HG03432 (cell line): ENCODE results near the gene NET1.

Experiments
- ATAC-seq: cut with Tn5 transposase; IDR thresholded peaks from one replicate; pipeline ENCODE4 v1.9.1; 2021; ENCODE audit warnings: mild to moderate bottlenecking, moderate library complexity; ENCODE audit not compliant: unreplicated experiment

NET1 gene

DNA sequence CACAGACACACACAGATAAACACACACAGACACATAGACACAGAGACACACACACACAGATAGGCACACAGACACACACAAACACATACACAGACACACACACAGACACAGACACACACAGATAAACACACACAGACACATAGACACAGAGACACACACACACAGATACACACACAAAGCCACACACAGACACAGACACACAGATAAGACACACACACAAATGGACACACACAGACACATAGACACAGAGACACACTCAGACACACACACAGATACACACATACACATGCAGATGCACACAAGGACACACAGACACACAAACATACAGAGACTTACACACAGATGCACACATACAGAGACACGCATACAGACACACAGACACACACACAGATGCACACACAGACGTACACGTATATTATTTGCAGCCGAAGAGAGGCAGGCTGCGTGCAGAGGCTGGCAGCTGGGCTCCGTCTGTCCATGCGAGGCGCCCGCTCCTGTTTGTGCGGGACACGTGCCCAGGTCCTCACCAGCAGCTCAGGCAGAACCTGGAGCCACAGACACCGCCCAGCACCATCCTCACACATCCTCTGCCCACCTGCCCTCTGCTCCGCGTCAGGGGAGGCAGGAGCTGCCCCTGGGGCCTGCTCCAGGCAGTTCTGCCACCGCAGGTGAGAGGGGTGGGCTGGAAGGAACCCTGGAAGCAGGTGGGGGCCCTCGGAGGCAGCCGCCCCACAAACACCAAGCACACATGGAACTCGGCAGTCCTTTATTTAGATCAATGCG lies 85.8 kb downstream of the NET1 start:
- no peak for ATAC-seq

DNA sequence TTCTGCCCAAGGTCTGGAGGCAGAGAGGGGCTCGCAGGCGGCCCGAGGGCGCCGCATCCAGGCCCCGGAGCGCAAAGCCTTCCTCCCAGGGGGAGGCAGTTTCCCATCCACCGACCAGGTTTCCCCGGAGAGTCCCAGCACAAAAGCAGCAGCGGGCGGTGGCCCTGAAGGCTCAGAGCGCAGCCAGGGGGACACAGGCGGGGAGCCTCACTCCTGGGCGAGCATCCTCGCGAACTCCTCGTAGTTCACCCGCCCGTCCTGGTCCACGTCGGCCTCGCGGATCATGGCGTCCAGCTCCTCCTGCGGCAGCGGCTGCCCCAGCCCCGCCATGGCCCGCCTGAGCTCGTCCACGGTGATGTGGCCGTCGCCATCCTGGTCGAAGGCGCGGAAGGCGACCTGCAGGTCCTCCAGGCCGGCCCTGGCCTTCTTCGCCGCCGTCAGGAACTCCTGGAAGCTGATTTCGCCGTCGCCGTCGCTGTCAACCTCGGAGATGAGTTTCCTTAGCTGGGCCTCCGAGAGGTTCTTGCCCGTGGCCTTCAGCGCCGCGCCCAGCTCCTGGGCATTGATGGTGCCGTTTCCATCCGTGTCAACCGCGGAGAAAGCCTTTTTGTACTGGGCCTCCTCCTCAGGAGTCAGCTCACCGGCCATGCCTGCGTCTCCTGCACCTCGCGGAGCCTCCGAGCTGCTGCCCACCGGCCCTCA lies 86.6 kb downstream of the NET1 start:
- no peak for ATAC-seq

DNA sequence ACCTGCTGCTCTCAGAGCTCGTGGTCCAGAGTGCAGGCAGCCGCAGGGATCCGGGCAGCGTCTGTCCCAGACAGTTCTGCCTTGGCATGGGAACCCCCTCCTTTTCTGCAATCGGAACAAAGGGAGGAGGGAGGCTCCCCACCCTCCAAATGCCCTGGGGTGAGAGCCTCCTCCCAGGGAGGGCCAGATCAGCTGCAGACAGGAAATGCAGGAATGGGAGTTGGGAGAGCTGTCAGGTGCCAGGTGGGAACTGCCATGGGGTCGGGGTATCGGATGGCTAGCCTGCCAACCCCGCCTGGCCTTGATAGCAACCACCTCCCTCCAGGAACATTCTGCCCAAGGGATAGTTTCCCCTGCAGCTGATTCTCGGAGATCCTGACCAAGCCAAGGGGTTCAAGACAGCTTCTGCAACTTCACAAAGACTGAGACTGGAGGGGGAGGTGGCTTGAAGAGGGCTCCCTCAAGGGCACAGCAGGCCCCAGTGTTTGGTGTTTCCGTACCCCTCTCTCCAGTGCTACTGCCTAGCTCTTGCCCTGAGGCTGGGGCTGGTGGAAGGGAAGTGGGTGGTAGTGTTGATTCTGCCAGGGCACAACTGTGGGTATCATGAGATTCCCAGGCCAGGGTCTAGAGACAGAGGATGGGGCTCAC lies 87.3 kb downstream of the NET1 start, which contains the start of gene CALML5:
Gene CALML5 (minus strand): TSS at position 78 of the 648 bp plus-strand sequence. CDS start 132 bp downstream, outside the sequence.
- no peak for ATAC-seq

DNA sequence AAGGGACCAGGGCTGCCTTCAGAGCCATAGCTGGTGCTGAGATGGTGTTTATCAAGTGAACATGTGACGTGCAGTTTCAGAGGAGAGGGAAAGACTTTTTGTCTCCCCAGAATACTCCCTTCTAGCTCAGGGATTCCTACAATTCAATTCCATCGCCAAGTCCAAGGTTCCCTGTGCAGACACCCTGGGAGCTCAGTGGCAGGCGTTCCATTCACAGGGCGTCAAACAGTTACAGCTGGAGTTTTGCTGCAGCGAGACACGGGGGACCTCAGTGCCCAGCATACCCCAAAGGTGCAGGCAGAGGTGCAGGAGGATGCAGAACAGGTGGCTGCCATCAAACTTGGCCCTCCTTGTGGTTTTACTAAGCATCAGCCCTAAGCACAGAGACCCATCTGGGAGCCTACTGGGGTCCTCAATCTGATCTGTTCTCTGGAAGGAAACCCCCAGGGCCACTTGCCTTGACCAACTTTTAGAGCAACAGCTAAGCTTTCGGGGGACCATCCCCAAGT lies 87.9 kb downstream of the NET1 start:
- no peak for ATAC-seq

DNA sequence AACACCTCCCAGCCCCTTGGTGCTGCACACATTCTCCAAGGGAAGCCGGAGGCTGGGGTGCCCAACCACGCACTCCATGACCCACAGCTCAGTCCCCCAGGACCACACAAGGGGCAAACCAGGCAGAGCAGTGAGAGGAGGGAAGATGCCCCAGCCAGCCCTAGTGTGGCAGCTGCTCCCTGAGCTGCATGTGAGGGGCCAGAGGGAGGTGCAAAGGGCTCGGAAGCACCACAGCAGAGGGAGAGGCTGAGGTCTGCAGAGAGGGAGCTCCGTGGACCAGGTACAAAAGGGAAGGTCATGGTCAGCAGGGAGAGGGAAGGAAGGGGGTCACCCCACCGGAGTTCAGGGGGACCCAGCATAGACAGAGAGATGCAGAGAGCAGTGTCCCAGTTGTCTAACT lies 88.6 kb downstream of the NET1 start:
- no peak for ATAC-seq

DNA sequence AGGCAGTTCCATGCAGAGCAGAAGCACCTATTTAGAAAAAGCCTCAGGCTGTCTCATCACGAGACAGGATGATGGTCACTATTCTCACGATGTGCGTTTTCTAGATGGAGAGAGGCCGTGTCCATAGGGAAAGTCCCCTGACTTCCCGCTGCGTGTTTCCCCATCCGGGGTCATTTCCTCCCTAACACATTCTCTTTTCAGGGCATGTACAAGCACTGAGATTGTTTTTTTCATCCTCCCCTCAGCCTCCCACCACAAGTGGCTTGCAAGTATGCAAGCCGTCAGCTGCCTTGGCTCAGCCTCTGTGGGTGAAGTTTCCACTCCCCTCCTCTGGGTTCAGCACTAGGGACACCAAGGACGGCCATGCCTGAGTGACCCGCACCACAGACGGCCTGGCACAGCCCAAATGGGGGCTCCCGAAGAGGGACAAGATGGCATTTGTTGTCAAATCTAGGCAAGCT lies 89.7 kb downstream of the NET1 start:
- no peak for ATAC-seq

DNA sequence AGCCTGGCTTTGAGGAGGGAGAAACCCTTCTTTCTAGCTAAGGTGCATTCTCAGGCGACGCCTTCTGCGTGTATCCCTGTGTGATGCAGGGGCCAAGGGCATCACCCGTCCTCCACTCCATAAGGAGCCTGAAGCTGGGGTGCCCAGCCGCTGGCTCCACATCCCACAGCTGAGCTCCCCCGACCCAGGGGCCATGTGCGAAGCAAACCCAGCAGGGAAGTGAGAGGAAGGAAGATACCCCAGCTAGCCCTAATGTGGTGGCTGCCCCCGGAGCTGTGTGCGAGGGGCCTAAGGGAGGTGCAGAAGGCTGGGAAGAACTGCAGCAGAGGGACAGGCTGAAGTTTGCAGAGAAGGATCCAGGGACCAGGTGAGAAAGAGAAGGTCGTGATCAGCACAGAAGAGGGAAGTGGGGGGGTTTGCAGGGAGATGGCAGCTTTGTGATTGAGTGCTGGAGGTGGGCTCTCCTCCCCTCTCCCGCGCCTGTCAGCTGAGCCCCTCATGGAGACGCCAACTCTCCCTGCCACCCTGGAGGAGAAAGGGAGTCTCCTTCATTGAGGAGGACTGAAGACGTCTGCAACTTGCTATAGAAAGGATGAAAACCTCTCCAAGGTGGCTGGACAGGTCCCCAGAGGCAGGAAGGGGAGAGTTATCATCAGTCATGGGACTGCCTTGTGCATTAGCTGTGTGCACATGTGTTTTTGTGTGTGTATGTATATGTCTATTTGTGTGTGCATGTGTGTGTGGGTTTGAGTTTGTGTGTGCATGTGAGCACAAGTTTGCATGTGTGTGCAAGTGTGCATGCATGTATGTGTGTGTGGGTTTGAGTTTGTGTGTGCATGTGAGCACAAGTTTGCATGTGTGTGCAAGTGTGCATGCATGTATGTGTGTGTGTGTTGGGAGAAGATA lies 90.5 kb downstream of the NET1 start:
- no peak for ATAC-seq

DNA sequence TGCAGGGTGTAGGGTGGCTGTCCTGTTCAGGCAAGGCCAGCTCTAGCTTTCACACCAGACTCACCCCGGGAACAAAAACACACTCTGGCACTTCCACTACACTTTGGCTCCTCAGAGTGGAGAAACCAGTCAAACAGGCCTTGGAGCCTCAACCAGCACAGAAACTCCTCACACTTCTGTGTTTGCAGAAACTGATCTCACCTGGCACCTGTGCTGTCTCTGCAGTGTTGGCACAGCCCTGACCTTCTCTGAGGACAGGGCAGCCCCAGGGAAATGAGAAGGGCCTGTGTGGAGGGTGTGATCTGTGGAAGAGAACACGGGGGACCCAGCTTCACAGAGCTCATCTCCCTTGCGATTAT lies 91.1 kb downstream of the NET1 start:
- no peak for ATAC-seq

DNA sequence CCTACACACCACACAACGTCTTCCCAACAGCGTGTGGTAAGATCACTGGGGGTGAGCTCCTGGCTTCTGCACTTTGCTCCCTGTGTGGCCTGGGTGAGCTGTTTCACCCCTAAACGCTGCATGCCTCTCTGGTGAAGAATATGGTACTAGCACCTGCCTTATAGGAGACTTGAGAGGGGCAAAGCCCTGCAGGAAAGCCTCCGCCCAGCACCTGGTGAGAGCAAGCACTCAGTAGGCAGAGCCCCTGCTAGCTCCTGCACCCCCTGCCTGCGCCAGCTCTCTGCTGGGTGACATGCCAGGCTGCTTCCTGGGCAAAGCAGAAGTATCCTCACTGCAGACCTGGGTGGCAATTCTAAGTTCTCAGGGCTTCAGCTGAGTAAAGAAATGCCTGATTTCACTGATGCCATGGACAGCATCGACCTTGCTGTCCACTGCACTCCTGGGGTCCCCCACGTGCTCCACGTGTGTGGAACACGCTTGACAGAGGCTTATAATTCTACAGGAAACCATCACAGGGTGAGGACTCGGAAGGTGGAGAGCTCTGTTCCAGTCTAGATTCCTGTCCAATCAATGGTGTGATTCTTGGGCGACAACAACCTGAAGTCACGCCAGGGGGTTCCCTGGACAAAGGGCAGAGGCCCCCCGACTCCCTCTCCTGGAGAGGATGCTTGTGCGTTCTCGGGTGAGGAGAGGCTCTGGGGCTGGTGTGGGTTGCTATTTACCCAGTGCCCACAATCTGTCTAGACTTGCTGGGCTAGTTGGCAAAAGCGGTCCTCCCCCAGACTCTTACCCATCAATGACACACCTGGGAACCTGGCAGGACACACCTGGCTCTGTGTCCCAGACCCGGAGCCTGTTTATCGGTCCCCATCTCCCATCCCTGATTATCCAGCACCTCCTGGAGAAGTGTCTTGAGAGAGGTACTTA lies 92.1 kb downstream of the NET1 start:
- ATAC-seq: no peak

DNA sequence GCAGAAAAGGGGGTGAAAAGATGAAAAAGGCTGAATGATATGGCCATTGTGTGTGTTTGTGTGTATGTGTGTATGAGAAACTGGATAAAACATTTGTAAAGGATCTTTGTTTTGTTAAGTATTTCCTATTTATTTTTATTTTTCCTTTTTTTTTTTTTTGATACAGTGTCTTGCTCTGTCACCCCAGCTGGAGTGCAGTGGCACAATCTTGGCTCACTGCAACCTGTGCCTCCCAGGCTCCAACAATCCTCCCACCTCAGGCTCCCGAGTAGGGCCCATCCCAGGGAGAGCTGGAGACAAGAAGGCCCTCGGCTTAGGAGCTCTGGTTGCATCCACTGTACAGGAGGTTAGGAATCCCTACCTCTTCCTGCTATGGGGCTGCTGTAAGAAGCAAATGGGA lies 93.9 kb downstream of the NET1 start:
- ATAC-seq: no peak

DNA sequence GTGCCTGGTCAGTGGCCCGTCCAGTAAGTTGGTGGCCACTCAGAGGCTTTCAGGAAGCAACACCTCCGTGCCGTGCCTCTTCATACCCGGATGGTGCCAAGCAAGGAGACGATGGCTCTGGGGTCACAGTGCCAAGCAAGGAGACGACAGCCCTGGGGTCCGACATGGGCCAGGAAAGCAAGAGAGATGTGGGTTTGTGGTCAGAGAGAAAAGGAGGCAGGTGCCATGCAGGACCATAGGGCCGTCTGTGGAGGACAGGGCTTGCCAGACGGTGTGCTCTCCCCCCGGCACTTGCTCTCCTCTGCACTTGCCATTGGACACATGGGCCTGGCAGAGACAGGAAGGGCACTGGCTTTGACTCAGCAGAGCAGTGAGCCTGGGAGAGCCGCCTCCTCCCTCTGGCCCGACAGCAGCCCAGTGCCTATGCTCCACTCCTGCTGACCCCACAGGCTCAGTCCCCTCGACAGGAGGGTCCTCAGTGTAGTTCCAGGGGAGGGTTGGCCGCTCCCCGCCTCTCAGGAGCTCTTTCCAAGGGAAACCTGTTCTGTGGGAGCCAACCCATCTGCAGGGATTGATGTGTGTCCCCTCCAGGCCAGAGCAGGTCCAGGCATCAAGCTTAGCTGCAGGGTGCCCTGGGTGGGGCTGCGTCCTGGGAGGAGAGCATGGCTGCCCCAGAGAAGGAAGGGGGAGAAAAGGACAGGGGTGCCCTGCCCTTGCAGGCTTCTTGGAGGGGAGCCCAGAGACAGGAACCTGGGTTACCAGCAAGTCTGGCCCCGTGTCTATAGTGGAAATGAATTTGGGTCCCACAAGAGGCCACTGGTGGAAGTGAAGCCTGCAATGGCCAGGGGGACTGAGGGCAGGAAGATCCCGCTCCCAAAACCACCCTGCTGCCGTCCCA lies 94.6 kb downstream of the NET1 start:
- no peak for ATAC-seq

DNA sequence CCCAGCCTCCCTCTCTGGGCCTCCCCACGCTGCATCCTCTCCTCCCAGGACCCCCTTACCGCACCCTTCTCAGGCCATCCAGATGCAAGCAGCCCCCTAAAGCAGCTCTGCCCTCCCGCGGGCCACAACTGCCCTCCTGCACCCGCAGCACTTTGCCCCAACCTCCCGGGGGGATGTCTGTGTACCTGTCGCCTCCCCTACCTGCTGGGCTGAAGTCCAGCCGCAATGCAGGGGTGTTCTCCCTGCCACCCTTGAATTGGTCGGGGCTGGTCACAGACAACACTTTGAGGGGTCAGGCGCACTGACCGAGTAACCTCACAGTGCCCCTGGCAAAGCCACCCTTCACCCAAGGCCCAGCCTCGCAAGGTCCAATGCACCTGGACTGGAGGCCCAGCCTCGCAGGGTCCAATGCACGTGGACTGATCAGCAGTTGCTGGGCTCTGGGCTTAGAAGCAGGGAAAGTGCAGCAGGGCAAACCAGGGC lies 95.3 kb downstream of the NET1 start:
- no peak for ATAC-seq

DNA sequence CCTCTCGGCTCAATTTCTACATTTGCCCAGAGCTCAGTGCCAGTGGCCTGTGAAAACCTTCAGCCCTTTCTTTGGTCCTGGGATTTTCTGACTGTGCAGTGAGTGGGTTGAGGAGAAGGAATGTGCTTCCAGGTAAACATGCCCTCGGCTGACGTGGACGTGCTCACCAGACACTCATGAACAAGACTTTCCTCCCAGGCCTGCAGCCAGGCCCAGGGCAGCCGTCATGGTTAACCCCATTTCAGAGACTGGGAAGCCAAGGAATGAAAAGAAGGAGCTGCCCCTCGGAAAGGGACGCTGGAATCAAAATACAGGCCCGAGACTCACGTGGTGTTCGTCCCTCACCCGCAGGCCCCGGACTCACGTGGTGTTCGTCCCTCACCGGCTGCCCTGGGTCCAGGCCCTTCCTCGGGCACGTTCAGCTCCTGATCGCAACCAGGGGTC lies 95.8 kb downstream of the NET1 start:
- ATAC-seq: no peak
